Adrenal gland (tissue), 5 donors: ENCODE results near the gene HIC1.

Source experiments
- POLR2A ChIP-seq, 2 donors: fragments of 450-650 bp; IDR thresholded peaks; one replicate each; pipeline ENCODE4 v1.6.1; 2017; ENCODE audit warnings: antibody characterized with exemption in 2 of 2, mild to moderate bottlenecking in 2 of 2, moderate library complexity in 1 of 2
- TF ChIP-seq, protein P1 (sequence below), 6 experiments: fragments of 450-650 bp in 4 of 6; fragments of 200-600 bp in 2 of 6; sonication (generic) in 1 of 6; IDR thresholded peaks; 1 replicate in 5 of 6; 2 replicates in 1 of 6; pipeline versions ENCODE4 v1.5.1 to v1.8.0; 2016 to 2021; ENCODE audit warnings: antibody characterized with exemption in 6 of 6, mild to moderate bottlenecking in 2 of 6, moderate library complexity in 1 of 6
- donor health status: DM: no; HTN: no; CAD: no.

DNA sequence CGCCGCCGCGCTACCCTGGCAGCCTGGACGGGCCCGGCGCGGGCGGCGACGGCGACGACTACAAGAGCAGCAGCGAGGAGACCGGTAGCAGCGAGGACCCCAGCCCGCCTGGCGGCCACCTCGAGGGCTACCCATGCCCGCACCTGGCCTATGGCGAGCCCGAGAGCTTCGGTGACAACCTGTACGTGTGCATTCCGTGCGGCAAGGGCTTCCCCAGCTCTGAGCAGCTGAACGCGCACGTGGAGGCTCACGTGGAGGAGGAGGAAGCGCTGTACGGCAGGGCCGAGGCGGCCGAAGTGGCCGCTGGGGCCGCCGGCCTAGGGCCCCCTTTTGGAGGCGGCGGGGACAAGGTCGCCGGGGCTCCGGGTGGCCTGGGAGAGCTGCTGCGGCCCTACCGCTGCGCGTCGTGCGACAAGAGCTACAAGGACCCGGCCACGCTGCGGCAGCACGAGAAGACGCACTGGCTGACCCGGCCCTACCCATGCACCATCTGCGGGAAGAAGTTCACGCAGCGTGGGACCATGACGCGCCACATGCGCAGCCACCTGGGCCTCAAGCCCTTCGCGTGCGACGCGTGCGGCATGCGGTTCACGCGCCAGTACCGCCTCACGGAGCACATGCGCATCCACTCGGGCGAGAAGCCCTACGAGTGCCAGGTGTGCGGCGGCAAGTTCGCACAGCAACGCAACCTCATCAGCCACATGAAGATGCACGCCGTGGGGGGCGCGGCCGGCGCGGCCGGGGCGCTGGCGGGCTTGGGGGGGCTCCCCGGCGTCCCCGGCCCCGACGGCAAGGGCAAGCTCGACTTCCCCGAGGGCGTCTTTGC, 3.1 kb downstream of the HIC1 start:
- TF ChIP-seq, protein P1, sequence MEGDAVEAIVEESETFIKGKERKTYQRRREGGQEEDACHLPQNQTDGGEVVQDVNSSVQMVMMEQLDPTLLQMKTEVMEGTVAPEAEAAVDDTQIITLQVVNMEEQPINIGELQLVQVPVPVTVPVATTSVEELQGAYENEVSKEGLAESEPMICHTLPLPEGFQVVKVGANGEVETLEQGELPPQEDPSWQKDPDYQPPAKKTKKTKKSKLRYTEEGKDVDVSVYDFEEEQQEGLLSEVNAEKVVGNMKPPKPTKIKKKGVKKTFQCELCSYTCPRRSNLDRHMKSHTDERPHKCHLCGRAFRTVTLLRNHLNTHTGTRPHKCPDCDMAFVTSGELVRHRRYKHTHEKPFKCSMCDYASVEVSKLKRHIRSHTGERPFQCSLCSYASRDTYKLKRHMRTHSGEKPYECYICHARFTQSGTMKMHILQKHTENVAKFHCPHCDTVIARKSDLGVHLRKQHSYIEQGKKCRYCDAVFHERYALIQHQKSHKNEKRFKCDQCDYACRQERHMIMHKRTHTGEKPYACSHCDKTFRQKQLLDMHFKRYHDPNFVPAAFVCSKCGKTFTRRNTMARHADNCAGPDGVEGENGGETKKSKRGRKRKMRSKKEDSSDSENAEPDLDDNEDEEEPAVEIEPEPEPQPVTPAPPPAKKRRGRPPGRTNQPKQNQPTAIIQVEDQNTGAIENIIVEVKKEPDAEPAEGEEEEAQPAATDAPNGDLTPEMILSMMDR (IDR thresholded peaks at IDR 0.05), result no peak
- TF ChIP-seq POLR2A (IDR thresholded peaks at IDR 0.05), result no peak
